ENCODE data around the gene TPD52L2. TPM values are rescaled to one million over a fixed set of nuclear protein-coding genes. Genes with fewer than 3 reads are reported as not detected.
"Not testable (repeated sequence)": the region's sequence is repeated elsewhere in the genome, so short reads cannot be mapped to it uniquely, and the experiment has no call there.

TPD52L2 gene
- polyA plus RNA-seq, 2 donors = 82.0 to 107 TPM

GRCh38 chr20:63926298-63926697 lies 61.2 kb downstream of the TPD52L2 start:
- no peak overlapping the region for H3K4me3 ChIP-seq (ENCODE audit: low read depth in 1 of 2, low read length in 2 of 2)
- no peaks in the 10 kb centered on the region for H3K4me1 ChIP-seq (ENCODE audit: control insufficient read depth in 2 of 2, insufficient read depth in 2 of 2, low read length in 1 of 2)
- 69 to 73% methylated on average over 8 of the region's 8 CpGs for WGBS, 2 donors
- no peak overlapping the region for H3K27ac ChIP-seq (ENCODE audit: low read depth in 2 of 2, low read length in 1 of 2)
- peaks cover 13 to 38% of the 10 kb centered on the region in 2 donors for H3K36me3 ChIP-seq (ENCODE audit: control insufficient read depth in 2 of 2, insufficient read depth in 2 of 2, low read length in 1 of 2)
- H3K9me3 ChIP-seq (ENCODE audit: control insufficient read depth in 2 of 2, insufficient read depth in 1 of 2, low read depth in 1 of 2, low read length in 1 of 2) = no peaks in the 10 kb centered on the region
- H3K27me3 ChIP-seq (ENCODE audit: control insufficient read depth in 1 of 2, insufficient read depth in 2 of 2, low read length in 2 of 2) = no peaks in the 10 kb centered on the region

- H3K4me1 ChIP-seq (ENCODE audit: control insufficient read depth in 2 of 2, insufficient read depth in 2 of 2, low read length in 1 of 2) = no peaks in the 10 kb centered on the region
- no peak overlapping the region for H3K4me3 ChIP-seq (ENCODE audit: low read depth in 1 of 2, low read length in 2 of 2)
- peaks cover 13 to 54% of the 10 kb centered on the region in 2 donors for H3K36me3 ChIP-seq (ENCODE audit: control insufficient read depth in 2 of 2, insufficient read depth in 2 of 2, low read length in 1 of 2)
- 97 to 98% methylated on average over 26 of the region's 26 CpGs for WGBS, 2 donors
- H3K27me3 ChIP-seq (ENCODE audit: control insufficient read depth in 1 of 2, insufficient read depth in 2 of 2, low read length in 2 of 2) = no peaks in the 10 kb centered on the region
- H3K9me3 ChIP-seq (ENCODE audit: control insufficient read depth in 2 of 2, insufficient read depth in 1 of 2, low read depth in 1 of 2, low read length in 1 of 2) = no peaks in the 10 kb centered on the region
- H3K27ac ChIP-seq (ENCODE audit: low read depth in 2 of 2, low read length in 1 of 2) = no peak overlapping the region
Observed at GRCh38 chr20:63929071-63929470, 64.0 kb downstream of the TPD52L2 start.

- not testable (repeated sequence) for H3K4me3 ChIP-seq (ENCODE audit: low read depth in 1 of 2, low read length in 2 of 2); H3K27ac ChIP-seq (ENCODE audit: low read depth in 2 of 2, low read length in 1 of 2); H3K27me3 ChIP-seq (ENCODE audit: control insufficient read depth in 1 of 2, insufficient read depth in 2 of 2, low read length in 2 of 2); H3K9me3 ChIP-seq (ENCODE audit: control insufficient read depth in 2 of 2, insufficient read depth in 1 of 2, low read depth in 1 of 2, low read length in 1 of 2); H3K4me1 ChIP-seq (ENCODE audit: control insufficient read depth in 2 of 2, insufficient read depth in 2 of 2, low read length in 1 of 2)
- 95 to 96% methylated on average over 31 of the region's 31 CpGs for WGBS, 2 donors
- H3K36me3 ChIP-seq (ENCODE audit: control insufficient read depth in 2 of 2, insufficient read depth in 2 of 2, low read length in 1 of 2) = peaks cover 13 to 57% of the 10 kb centered on the region in 2 donors
Observed at GRCh38 chr20:63929473-63929883, 64.4 kb downstream of the TPD52L2 start.

- Histone ChIP-seq H3K9me3 (ENCODE audit: control insufficient read depth in 2 of 2, insufficient read depth in 1 of 2, low read depth in 1 of 2, low read length in 1 of 2) (no peaks in the 10 kb centered on the region), H3K36me3 (ENCODE audit: control insufficient read depth in 2 of 2, insufficient read depth in 2 of 2, low read length in 1 of 2) (peaks cover 21 to 66% of the 10 kb centered on the region in 2 donors), H3K27ac (ENCODE audit: low read depth in 2 of 2, low read length in 1 of 2) (no peak overlapping the region), H3K4me1 (ENCODE audit: control insufficient read depth in 2 of 2, insufficient read depth in 2 of 2, low read length in 1 of 2) (no peaks in the 10 kb centered on the region), H3K4me3 (ENCODE audit: low read depth in 1 of 2, low read length in 2 of 2) (no peak overlapping the region), H3K27me3 (ENCODE audit: control insufficient read depth in 1 of 2, insufficient read depth in 2 of 2, low read length in 2 of 2) (no peaks in the 10 kb centered on the region)
- WGBS, 2 donors = 88 to 89% methylated on average over 37 of the region's 37 CpGs
Observed at GRCh38 chr20:63930971-63931553, 66.0 kb downstream of the TPD52L2 start.

GRCh38 chr20:63931735-63932134 lies 66.7 kb downstream of the TPD52L2 start:
- 95 to 98% methylated on average over 19 of the region's 19 CpGs for WGBS, 2 donors
- no peak overlapping the region for H3K27ac ChIP-seq (ENCODE audit: low read depth in 2 of 2, low read length in 1 of 2)
- no peaks in the 10 kb centered on the region for H3K4me1 ChIP-seq (ENCODE audit: control insufficient read depth in 2 of 2, insufficient read depth in 2 of 2, low read length in 1 of 2)
- H3K27me3 ChIP-seq (ENCODE audit: control insufficient read depth in 1 of 2, insufficient read depth in 2 of 2, low read length in 2 of 2) = no peaks in the 10 kb centered on the region
- H3K36me3 ChIP-seq (ENCODE audit: control insufficient read depth in 2 of 2, insufficient read depth in 2 of 2, low read length in 1 of 2) = peaks cover 19 to 61% of the 10 kb centered on the region in 2 donors
- H3K9me3 ChIP-seq (ENCODE audit: control insufficient read depth in 2 of 2, insufficient read depth in 1 of 2, low read depth in 1 of 2, low read length in 1 of 2) = no peaks in the 10 kb centered on the region
- no peak overlapping the region for H3K4me3 ChIP-seq (ENCODE audit: low read depth in 1 of 2, low read length in 2 of 2)

GRCh38 chr20:63932606-63933160 lies 67.6 kb downstream of the TPD52L2 start:
- 91 to 93% methylated on average over 17 of the region's 17 CpGs for WGBS, 2 donors
- H3K36me3 ChIP-seq (ENCODE audit: control insufficient read depth in 2 of 2, insufficient read depth in 2 of 2, low read length in 1 of 2) = peaks cover 19 to 61% of the 10 kb centered on the region in 2 donors
- no peak overlapping the region for H3K4me3 ChIP-seq (ENCODE audit: low read depth in 1 of 2, low read length in 2 of 2)
- H3K27ac ChIP-seq (ENCODE audit: low read depth in 2 of 2, low read length in 1 of 2) = no peak overlapping the region
- H3K4me1 ChIP-seq (ENCODE audit: control insufficient read depth in 2 of 2, insufficient read depth in 2 of 2, low read length in 1 of 2) = no peaks in the 10 kb centered on the region
- no peaks in the 10 kb centered on the region for H3K9me3 ChIP-seq (ENCODE audit: control insufficient read depth in 2 of 2, insufficient read depth in 1 of 2, low read depth in 1 of 2, low read length in 1 of 2)
- H3K27me3 ChIP-seq (ENCODE audit: control insufficient read depth in 1 of 2, insufficient read depth in 2 of 2, low read length in 2 of 2) = no peaks in the 10 kb centered on the region

GRCh38 chr20:63933646-63934045 lies 68.6 kb downstream of the TPD52L2 start:
- no peaks in the 10 kb centered on the region for H3K9me3 ChIP-seq (ENCODE audit: control insufficient read depth in 2 of 2, insufficient read depth in 1 of 2, low read depth in 1 of 2, low read length in 1 of 2)
- H3K4me1 ChIP-seq (ENCODE audit: control insufficient read depth in 2 of 2, insufficient read depth in 2 of 2, low read length in 1 of 2) = no peaks in the 10 kb centered on the region
- whole genome bisulfite sequencing, 2 donors = 76 to 77% methylated on average over 5 of the region's 5 CpGs
- H3K27ac ChIP-seq (ENCODE audit: low read depth in 2 of 2, low read length in 1 of 2) = no peak overlapping the region
- H3K4me3 ChIP-seq (ENCODE audit: low read depth in 1 of 2, low read length in 2 of 2) = no peak overlapping the region
- H3K36me3 ChIP-seq (ENCODE audit: control insufficient read depth in 2 of 2, insufficient read depth in 2 of 2, low read length in 1 of 2) = peaks cover 14 to 53% of the 10 kb centered on the region in 2 donors
- H3K27me3 ChIP-seq (ENCODE audit: control insufficient read depth in 1 of 2, insufficient read depth in 2 of 2, low read length in 2 of 2) = no peaks in the 10 kb centered on the region

- no peaks in the 10 kb centered on the region for H3K27me3 ChIP-seq (ENCODE audit: control insufficient read depth in 1 of 2, insufficient read depth in 2 of 2, low read length in 2 of 2)
- no peak overlapping the region for H3K4me3 ChIP-seq (ENCODE audit: low read depth in 1 of 2, low read length in 2 of 2)
- H3K27ac ChIP-seq (ENCODE audit: low read depth in 2 of 2, low read length in 1 of 2) = no peak overlapping the region
- no peaks in the 10 kb centered on the region for H3K4me1 ChIP-seq (ENCODE audit: control insufficient read depth in 2 of 2, insufficient read depth in 2 of 2, low read length in 1 of 2)
- H3K36me3 ChIP-seq (ENCODE audit: control insufficient read depth in 2 of 2, insufficient read depth in 2 of 2, low read length in 1 of 2) = peaks cover 14 to 51% of the 10 kb centered on the region in 2 donors
- no peaks in the 10 kb centered on the region for H3K9me3 ChIP-seq (ENCODE audit: control insufficient read depth in 2 of 2, insufficient read depth in 1 of 2, low read depth in 1 of 2, low read length in 1 of 2)
- 83 to 84% methylated on average over 37 of the region's 37 CpGs for WGBS, 2 donors
Observed at GRCh38 chr20:63934271-63935068, 69.4 kb downstream of the TPD52L2 start.

- Histone ChIP-seq H3K27me3 (ENCODE audit: control insufficient read depth in 1 of 2, insufficient read depth in 2 of 2, low read length in 2 of 2) (no peaks in the 10 kb centered on the region), H3K36me3 (ENCODE audit: control insufficient read depth in 2 of 2, insufficient read depth in 2 of 2, low read length in 1 of 2) (peaks cover 10 to 53% of the 10 kb centered on the region in 2 donors), H3K9me3 (ENCODE audit: control insufficient read depth in 2 of 2, insufficient read depth in 1 of 2, low read depth in 1 of 2, low read length in 1 of 2) (no peaks in the 10 kb centered on the region), H3K4me3 (ENCODE audit: low read depth in 1 of 2, low read length in 2 of 2) (no peak overlapping the region), H3K27ac (ENCODE audit: low read depth in 2 of 2, low read length in 1 of 2) (no peak overlapping the region), H3K4me1 (ENCODE audit: control insufficient read depth in 2 of 2, insufficient read depth in 2 of 2, low read length in 1 of 2) (peaks cover 0 to 5% of the 10 kb centered on the region in 2 donors)
- 90 to 93% methylated on average over 9 of the region's 9 CpGs for WGBS, 2 donors
Observed at GRCh38 chr20:63935447-63935846, 70.4 kb downstream of the TPD52L2 start.
